Suppressor macrophage treated with lipopolysaccharide for 1 hour (primary cell): ENCODE measurements around the gene BDKRB1.

Experiments used
- DNase-seq, 3 donors: peaks; one replicate each; pipeline ENCODE4 v3.0.0-alpha.2; 2020 to 2022

BDKRB1 gene

GRCh38 chr14:96263347-96264199 is 7.6 kb downstream of the BDKRB1 start:
- no peak for DNase-seq

- no peak for DNase-seq
Measured at GRCh38 chr14:96264200-96264553, 8.2 kb downstream of the BDKRB1 start.

DNA sequence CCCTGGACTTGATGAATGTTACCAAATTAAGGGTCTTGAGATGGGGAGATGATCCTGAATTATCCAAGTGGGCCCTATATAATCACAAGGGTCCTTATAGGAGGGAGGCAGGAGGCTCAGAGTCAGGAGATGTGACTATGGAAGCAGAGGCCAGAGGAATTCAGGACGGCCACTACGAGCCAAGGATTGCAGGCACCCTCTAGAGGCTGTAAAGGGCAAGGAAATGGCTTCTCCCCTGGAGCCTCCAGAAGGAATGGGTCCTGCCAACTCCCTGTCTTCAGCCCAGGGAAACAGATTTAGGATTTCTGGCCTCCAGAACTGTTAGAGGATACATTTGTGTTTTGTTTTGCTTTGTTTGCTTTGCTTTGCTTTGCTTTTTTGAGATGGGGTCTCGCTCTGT is 8.8 kb downstream of the BDKRB1 start:
- no peak for DNase-seq

- no peak for DNase-seq
Measured at GRCh38 chr14:96265383-96266095, 9.5 kb downstream of the BDKRB1 start.

DNA sequence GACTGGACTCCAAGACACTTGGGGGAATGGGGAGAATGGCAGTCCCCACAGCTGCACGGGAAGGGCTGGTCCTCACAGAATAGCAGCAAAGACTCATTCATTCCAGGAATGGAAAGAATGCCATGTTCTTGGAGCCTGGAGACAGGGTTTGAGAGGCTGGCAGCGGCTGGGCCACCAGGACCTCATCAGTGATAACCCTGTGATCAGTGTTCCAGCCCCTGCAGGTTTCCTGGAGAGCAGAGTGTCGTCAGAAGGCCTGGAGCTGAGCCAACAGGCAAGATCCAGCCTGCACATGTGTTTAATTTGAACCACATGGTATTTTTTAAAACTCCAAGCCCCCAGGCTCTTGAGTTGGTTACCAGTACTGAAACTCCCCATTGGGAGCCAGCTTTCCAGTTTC is 11.3 kb downstream of the BDKRB1 start:
- DNase-seq = no peak

DNA sequence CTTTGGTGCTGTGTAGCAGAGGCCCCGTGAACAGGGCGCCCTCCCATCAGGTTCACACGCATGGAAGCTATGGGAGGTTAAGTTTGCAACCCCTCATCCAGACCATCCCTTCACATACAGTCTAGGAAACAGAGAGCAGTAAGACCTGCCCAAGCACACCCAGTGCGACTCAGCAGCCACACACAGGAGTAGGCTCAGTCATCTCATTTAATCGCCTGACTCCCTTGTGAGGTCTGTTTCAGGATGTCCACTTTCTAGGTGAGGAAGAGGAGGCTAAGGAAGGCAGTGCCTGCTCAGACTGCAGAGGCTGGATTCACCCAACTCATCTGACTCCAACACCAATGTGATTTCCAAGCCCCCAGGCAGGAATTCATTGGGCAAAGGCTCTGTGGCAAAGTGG is 11.9 kb downstream of the BDKRB1 start:
- no peak for DNase-seq

GRCh38 chr14:96268431-96269358 is 12.7 kb downstream of the BDKRB1 start:
- peak; percentile 16 to 37 (median 33) for DNase-seq

- DNase-seq = no peak
Measured at GRCh38 chr14:96269359-96269710, 13.3 kb downstream of the BDKRB1 start.

GRCh38 chr14:96270565-96271420 is 14.8 kb downstream of the BDKRB1 start:
- DNase-seq = no peak

DNA sequence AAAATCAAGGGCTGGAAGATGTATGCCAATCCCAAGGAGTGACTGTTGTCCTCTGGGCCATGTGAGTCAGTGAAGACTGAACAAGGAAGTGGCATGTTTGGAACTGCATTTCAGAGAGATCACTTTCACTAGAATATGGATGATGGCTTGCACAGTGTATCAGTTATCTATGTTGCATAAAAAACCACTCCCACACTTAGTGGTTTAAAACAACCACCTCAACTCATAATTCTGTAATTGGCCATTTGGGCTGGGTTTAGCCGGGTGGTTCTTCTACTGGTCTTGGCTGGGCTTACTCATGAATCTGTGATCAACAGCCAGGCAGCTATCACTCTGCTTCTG is 15.4 kb downstream of the BDKRB1 start:
- no peak for DNase-seq

- no peak for DNase-seq
Measured at GRCh38 chr14:96272777-96273473, 16.9 kb downstream of the BDKRB1 start.

DNA sequence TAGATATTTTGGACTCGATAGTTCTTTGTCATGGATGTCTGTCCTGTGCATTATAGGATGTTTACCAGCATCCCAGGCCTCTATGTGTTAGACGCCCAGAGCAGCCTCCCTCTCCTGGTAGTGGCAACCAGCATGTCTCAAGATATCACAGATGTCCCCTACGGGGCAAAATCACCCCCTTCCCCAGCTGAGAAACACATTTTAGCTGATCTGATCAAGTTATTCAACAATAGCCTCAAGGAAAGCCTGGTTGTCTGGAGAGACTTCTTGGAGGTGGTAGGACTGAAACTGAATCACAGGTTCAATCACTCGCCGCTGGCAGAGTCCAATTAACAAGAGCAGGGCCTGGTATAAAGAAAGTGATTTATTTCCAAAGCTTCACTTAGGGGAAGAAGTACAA is 17.6 kb downstream of the BDKRB1 start:
- no peak for DNase-seq

GRCh38 chr14:96274122-96274521 is 18.1 kb downstream of the BDKRB1 start:
- DNase-seq = no peak

DNA sequence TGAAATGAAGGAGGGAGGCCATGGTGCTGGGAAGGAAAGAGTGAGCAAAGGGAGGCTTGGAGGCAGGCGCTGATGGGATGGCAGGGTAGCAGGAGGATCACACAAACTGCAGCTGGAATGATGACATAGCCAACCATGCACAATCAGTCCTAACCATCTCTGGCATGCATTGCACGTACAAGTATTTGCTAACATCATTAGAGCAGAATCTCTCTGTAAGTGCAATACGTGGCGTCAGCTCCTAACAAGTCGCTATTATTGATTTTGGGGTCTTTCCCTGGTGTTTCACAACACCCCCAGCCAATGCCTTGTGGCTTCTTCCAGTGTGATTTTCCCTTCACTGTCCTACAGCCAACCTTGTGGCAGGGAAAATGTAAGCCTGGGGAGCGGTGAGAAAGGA is 18.5 kb downstream of the BDKRB1 start:
- no peak for DNase-seq

DNA sequence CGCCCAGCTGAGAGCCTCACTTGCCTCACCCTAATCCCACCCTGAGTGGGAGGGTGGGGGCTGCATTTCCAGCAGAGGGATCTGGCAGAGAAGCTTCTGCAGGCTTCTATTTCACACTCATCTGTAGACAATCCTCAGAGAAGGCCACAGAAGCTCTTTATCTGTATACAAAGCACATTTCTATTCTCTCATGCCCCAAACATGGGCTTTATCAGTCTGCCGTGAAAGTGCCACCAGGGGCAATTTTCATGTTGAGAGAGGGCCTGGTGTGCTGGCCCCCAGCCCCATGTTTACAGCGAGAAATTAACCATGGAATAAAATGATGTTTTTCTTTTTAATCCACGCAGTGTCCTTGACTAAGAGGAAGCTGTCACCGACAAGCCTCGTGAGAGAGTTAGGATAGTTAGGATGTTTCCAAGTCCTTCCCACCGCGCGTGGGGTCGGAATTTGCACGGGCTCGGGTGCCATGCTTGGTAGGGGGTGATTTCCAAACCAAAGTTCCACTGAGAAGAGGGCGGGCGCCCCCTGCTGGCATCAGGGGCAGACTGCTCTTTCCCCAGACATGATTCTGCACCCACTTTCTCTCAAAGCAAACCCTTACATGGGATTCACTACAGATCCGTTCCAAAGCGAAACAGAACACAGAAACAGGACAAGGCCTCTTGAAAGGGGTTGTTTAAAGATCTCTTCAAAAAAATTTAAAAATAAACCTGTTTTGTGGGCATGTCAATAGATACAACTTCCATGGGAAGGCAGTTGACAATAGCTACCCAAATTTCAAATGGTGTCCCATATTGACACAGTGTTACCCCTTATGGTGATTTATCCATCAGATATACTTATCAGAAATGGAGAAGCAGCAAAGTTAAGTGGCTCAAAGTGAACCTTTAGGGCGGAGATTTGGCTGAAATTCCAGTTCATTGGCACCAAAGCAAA is 19.4 kb downstream of the BDKRB1 start:
- peak; percentile 69 to 88 (median 72) for DNase-seq

DNA sequence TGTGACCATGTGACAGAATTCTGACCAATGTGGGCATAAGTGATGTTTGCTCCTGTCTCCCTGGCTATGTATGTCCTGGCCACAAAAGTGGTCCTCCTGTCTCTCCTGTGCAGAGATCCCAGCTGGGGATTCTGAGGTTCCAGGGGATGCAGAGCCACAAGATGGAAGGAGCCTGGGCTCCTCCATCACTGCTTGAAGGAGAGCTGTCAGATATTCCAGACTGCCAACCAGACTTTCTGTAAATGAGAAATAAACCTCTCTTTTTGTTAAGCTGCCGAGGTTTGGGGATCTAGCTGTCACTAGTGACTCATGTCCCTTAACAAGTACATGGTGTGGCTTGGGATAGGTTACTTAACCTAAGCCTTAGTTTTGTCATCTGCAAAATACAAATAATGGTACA is 21.9 kb downstream of the BDKRB1 start:
- DNase-seq = no peak

- no peak for DNase-seq
Measured at GRCh38 chr14:96279564-96279963, 23.6 kb downstream of the BDKRB1 start.

- no peak for DNase-seq
Measured at GRCh38 chr14:96280104-96280503, 24.1 kb downstream of the BDKRB1 start.

DNA sequence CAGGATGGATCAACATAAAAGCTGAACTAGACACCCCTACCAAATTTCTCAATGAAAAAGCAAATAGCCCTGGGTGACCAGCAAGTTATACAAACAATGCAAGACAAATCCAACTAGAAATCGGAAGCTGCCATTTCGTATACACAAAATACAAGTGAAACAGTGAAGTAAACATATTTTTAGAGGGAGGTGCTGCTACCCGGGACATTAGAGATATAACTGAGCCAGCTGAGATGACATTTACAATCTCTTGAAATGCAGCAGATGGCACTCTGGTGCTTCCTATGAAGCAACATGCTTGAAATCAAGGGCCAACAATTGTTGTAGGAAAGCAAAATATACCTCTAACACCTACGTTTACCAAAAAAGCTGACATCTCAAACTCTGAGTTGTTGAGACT is 25.5 kb downstream of the BDKRB1 start:
- no peak for DNase-seq

DNA sequence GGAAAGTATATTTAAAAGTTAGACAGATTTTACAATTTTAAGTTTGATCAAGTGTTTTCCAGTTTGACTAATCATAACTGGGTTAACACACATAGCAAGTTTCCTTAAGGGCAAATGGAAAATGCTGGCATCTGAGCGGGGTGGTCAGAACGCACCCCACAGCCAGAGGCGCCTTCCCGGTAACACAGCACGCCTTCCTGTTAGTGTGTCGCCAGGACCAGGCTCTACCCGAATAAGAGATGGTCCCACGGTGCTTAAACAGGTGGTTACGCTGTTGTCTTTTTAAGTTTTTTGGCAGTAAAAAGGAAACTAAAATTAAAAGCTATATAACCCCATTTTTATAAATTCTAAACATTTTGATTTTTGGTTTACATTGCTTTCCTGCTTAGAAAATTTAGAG is 28.0 kb downstream of the BDKRB1 start:
- DNase-seq = no peak

DNA sequence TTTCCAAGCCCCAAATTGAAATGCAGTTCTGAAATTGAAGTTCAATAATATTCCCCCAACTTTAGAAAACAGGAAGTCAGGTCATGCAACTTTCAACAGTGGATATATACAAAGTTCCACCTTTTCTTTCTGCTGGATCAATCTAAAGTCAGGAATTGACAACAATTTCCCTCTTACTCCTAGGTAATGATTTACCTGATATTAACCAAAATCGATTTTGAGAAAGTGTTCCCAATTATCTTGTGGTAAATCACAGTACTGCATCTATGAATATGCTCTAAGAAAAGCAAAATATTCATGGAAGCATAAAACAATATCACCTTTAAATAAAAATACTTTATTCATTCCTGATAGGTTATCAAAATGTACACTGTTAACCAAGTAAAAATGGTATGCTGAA is 28.4 kb downstream of the BDKRB1 start:
- no peak for DNase-seq
